HepG2 (cell line): ENCODE measurements around the gene TERC. TPM values are rescaled to one million over a fixed set of nuclear protein-coding genes. Genes with fewer than 3 reads are reported as not detected.
A peak's percentile ranks its signal among the peaks of the same experiment; 100 is the strongest.

Experiments
- BORCS8-MEF2B ChIP-seq: sonication (generic); formaldehyde crosslinking; IDR thresholded peaks from 2 replicates; pipeline ENCODE4 v1.8.0; 2022; ENCODE audit warnings: mild to moderate bottlenecking, missing genetic modification reagents
- CTCF ChIP-seq: sonication (generic); formaldehyde crosslinking; IDR thresholded peaks from 2 replicates; pipeline ENCODE4 v1.5.0; 2020; ENCODE audit warnings: mild to moderate bottlenecking, missing genetic modification reagents, moderate library complexity
- FUBP1 ChIP-seq: sonication (generic); formaldehyde crosslinking; IDR thresholded peaks from 2 replicates; pipeline ENCODE4 v1.5.1; 2020; ENCODE audit warnings: missing genetic modification reagents, mild to moderate bottlenecking, borderline replicate concordance
- HNRNPH1 ChIP-seq: fragments of 200-400 bp; formaldehyde crosslinking; optimal IDR thresholded peaks from 2 replicates; pipeline ENCODE3; 2017; ENCODE audit warnings: mild to moderate bottlenecking, low read depth, low read length
- MEF2D ChIP-seq: sonication (generic); formaldehyde crosslinking; IDR thresholded peaks from 2 replicates; pipeline ENCODE4 v1.5.1; 2020; ENCODE audit warnings: mild to moderate bottlenecking, missing genetic modification reagents
- NFKBIZ ChIP-seq: IDR thresholded peaks from 2 replicates; pipeline ENCODE4 v1.6.1; 2018; ENCODE audit warnings: missing genetic modification reagents, missing compliant biosample characterization
- PCBP2 ChIP-seq: fragments of 200-400 bp; formaldehyde crosslinking; optimal IDR thresholded peaks from 2 replicates; pipeline ENCODE3; 2018; ENCODE audit warnings: low read length, low read depth; ENCODE audit not compliant: poor library complexity, severe bottlenecking
- RCOR2 ChIP-seq: IDR thresholded peaks from 2 replicates; pipeline ENCODE4 v1.6.1; 2016; ENCODE audit warnings: missing biosample characterization, missing genetic modification reagents
- SOX6 ChIP-seq, 2 experiments: fragments of 450-650 bp in 1 of 2; sonication (generic) in 1 of 2; formaldehyde crosslinking in 1 of 2; IDR thresholded peaks; 2 replicates each; pipeline versions ENCODE4 v1.4.0 to v1.6.1; 2017 to 2020; ENCODE audit warnings: antibody characterized with exemption in 1 of 2, mild to moderate bottlenecking in 1 of 2, missing genetic modification reagents in 1 of 2
- TFAP4 ChIP-seq: sonication (generic); IDR thresholded peaks from 2 replicates; pipeline ENCODE4 v1.6.1; 2016; ENCODE audit warnings: low read depth, borderline replicate concordance
- ZBTB46 ChIP-seq: sonication (generic); formaldehyde crosslinking; IDR thresholded peaks from 2 replicates; pipeline ENCODE4 v1.4.0; 2020; ENCODE audit warnings: mild to moderate bottlenecking, missing genetic modification reagents, borderline replicate concordance
- ZNF292 ChIP-seq: sonication (generic); formaldehyde crosslinking; IDR thresholded peaks from 2 replicates; pipeline ENCODE4 v1.8.1; 2022; ENCODE audit warnings: mild to moderate bottlenecking, low read depth, missing genetic modification reagents, borderline replicate concordance
- ZNF550 ChIP-seq: sonication (generic); formaldehyde crosslinking; IDR thresholded peaks from 2 replicates; pipeline ENCODE4 v1.4.0; 2020; ENCODE audit warnings: mild to moderate bottlenecking, missing genetic modification reagents, borderline replicate concordance
- ZNF572 ChIP-seq: sonication (generic); formaldehyde crosslinking; IDR thresholded peaks from 2 replicates; pipeline ENCODE4 v1.5.1; 2020; ENCODE audit warnings: mild to moderate bottlenecking, missing genetic modification reagents
- ZNF598 ChIP-seq: sonication (generic); formaldehyde crosslinking; IDR thresholded peaks from 2 replicates; pipeline ENCODE4 v1.5.1; 2020; ENCODE audit warnings: mild to moderate bottlenecking, missing genetic modification reagents, borderline replicate concordance
- polyA plus RNA-seq, 8 experiments: library from polyadenylated mRNA; depleted of rRNA in 3 of 8; stranded (reverse) in 7 of 8; unstranded in 1 of 8; fragments of >200 nt; fragmentation: Illumina TruSeq in 4 of 8; extraction: Trizol in 4 of 8; gene quantifications; 2 replicates each; pipeline versions ENCODE4 v1.2.1 to v1.2.3, GENCODE V29; 2011 to 2016; ENCODE audit warnings: low read depth in 4 of 8, missing spikeins in 1 of 8, mixed read lengths in 1 of 8; ENCODE audit not compliant: insufficient read depth in 1 of 8
- total RNA-seq, 5 experiments: library from RNA; depleted of rRNA; stranded (reverse); fragments of >200 nt; fragmentation: Illumina TruSeq; extraction: Trizol; gene quantifications; 2 replicates each; pipeline ENCODE4 v1.2.3, GENCODE V29; 2016; ENCODE audit warnings: low read depth in 1 of 5
- TF ChIP-seq, protein P1 (sequence below): sonication (generic); formaldehyde crosslinking; IDR thresholded peaks from 2 replicates; pipeline ENCODE4 v1.8.0; 2022; ENCODE audit warnings: missing genetic modification reagents, mild to moderate bottlenecking, borderline replicate concordance
- TF ChIP-seq, protein P2 (sequence below): sonication (generic); formaldehyde crosslinking; IDR thresholded peaks from 2 replicates; pipeline ENCODE4 v1.5.1; 2020; ENCODE audit warnings: missing genetic modification reagents, mild to moderate bottlenecking, borderline replicate concordance

The TERC gene
- total and polyA plus RNA-seq, 2 of the 13 experiments (the other 11 are each of a cell fraction or from before 2014, with no cell fraction given), result 1.3 to 74.6 TPM

- TF ChIP-seq NFKBIZ (CRISPR knock-in tag) (no peak; the same call in 1 of the 2 replicates), HNRNPH1 (peak; percentile 53), RCOR2 (CRISPR knock-in tag) (peak; percentile 17; the same call in 1 of the 2 replicates), SOX6 (IDR thresholded peaks at IDR 0.05) (no peak), SOX6 (CRISPR knock-in tag; IDR thresholded peaks at IDR 0.05) (peak; percentile 77), ZNF572 (CRISPR knock-in tag) (no peak), TFAP4 (no peak), ZNF292 (CRISPR knock-in tag) (no peak), ZNF550 (CRISPR knock-in tag) (0 out of 2 replicates have a peak, but pooled peaks have one; percentile 33), ZNF598 (CRISPR knock-in tag) (peak; percentile 88; the same call in 1 of the 2 replicates), FUBP1 (no peak), BORCS8-MEF2B (CRISPR knock-in tag) (peak; percentile 45; the same call in 1 of the 2 replicates), PCBP2 (no peak), ZBTB46 (CRISPR knock-in tag) (no peak), MEF2D (CRISPR knock-in tag) (0 out of 2 replicates have a peak, but pooled peaks have one; percentile 50), CTCF (no peak; the same call in 1 of the 2 replicates)
- TF ChIP-seq, protein P1, sequence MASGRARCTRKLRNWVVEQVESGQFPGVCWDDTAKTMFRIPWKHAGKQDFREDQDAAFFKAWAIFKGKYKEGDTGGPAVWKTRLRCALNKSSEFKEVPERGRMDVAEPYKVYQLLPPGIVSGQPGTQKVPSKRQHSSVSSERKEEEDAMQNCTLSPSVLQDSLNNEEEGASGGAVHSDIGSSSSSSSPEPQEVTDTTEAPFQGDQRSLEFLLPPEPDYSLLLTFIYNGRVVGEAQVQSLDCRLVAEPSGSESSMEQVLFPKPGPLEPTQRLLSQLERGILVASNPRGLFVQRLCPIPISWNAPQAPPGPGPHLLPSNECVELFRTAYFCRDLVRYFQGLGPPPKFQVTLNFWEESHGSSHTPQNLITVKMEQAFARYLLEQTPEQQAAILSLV (CRISPR knock-in tag), result peak; percentile 73; the same call in 1 of the 2 replicates
- TF ChIP-seq, protein P2, sequence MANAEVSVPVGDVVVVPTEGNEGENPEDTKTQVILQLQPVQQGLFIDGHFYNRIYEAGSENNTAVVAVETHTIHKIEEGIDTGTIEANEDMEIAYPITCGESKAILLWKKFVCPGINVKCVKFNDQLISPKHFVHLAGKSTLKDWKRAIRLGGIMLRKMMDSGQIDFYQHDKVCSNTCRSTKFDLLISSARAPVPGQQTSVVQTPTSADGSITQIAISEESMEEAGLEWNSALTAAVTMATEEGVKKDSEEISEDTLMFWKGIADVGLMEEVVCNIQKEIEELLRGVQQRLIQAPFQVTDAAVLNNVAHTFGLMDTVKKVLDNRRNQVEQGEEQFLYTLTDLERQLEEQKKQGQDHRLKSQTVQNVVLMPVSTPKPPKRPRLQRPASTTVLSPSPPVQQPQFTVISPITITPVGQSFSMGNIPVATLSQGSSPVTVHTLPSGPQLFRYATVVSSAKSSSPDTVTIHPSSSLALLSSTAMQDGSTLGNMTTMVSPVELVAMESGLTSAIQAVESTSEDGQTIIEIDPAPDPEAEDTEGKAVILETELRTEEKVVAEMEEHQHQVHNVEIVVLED (CRISPR knock-in tag), result peak; percentile 80
Measured at GRCh38 chr3:169772897-169773816, 8.3 kb upstream of the TERC start, which contains the start of gene MYNN (continued).
